Cardiac fibroblast (primary cell): ENCODE results near the gene SNCB.

Source experiments
- DNase-seq, 2 donors: peaks; one replicate each; pipeline versions ENCODE4 v3.0.0 to v3.0.0-alpha.2; 2010; ENCODE audit warnings: low read depth in 2 of 2
- H3K4me3 ChIP-seq, 2 donors: replicated peaks in 1 of 2; 1 replicate in 1 of 2; 2 replicates in 1 of 2; pipeline ENCODE4 v1.5.1; 2011; ENCODE audit warnings: low read depth in 2 of 2, low read length in 2 of 2, mild to moderate bottlenecking in 2 of 2, moderate library complexity in 1 of 2
- CTCF ChIP-seq: IDR thresholded peaks from one replicate; pipeline ENCODE4 v1.5.1; 2011; ENCODE audit warnings: low read depth, mild to moderate bottlenecking, low read length, inconsistent platforms

SNCB gene

DNA sequence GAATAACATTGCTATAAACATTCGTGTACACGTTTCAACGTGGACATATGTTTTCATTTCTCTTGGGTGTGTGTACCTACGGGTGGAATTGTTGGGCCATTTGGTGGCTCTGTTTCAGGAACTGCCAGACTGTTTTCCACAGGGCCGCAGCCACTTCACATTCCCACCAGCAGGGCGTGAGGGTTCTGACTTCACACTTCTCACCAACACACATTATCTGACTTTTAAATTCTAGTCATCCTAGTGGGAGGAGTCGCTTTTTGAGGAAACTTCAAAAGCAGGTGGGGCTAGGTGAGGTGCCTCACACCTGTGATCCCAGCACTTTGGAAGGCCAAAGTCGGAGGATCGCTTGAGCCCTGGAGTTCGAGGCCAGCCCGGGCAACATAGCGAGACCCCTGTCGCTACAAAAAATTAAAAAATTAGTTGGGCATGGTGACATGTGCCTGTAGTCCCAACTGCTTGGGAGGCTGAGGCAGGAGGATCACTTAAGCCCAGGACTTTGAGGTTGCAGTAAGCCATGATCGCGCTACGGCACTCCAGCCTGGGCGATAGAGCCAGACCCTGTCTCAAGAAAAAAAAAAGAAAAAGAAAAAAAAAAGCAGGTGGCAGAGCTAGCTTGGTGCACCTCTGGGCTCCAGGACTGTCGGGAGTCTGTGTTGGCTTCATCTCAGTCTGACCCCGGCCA is 45.5 kb upstream of the SNCB start:
- TF ChIP-seq CTCF, result peak; percentile 59

DNA sequence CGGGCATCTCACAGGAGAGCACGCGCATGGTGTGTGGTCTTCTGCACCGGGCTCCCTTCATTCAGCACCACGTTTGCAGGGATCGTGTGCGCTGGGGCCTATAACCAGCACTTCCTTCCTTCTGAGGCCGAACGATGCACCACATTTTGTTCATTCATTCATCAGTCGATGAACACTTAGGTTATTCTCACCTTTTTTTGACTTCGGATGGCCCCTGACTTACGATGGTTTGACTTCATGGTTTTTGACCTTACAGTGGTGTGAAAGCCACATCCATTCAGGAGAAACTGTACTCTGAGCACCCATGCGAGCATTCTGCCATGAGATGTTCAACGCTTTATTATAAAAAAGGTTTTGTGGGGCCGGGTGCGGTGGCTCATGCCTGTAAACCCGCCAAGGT is 44.5 kb upstream of the SNCB start:
- H3K4me3 ChIP-seq, result no peak overlapping the region
- DNase-seq, result no peak
- no peak for TF ChIP-seq CTCF

More for the DNA sequence above, 45.5 kb upstream of the SNCB start:
- H3K4me3 ChIP-seq, result no peak overlapping the region
- DNase-seq, result peak; percentile 36 to 47

GRCh38 chr5:176673651-176674583 is 43.6 kb upstream of the SNCB start:
- TF ChIP-seq CTCF, result no peak
- DNase-seq, result no peak
- H3K4me3 ChIP-seq, result no peak overlapping the region

DNA sequence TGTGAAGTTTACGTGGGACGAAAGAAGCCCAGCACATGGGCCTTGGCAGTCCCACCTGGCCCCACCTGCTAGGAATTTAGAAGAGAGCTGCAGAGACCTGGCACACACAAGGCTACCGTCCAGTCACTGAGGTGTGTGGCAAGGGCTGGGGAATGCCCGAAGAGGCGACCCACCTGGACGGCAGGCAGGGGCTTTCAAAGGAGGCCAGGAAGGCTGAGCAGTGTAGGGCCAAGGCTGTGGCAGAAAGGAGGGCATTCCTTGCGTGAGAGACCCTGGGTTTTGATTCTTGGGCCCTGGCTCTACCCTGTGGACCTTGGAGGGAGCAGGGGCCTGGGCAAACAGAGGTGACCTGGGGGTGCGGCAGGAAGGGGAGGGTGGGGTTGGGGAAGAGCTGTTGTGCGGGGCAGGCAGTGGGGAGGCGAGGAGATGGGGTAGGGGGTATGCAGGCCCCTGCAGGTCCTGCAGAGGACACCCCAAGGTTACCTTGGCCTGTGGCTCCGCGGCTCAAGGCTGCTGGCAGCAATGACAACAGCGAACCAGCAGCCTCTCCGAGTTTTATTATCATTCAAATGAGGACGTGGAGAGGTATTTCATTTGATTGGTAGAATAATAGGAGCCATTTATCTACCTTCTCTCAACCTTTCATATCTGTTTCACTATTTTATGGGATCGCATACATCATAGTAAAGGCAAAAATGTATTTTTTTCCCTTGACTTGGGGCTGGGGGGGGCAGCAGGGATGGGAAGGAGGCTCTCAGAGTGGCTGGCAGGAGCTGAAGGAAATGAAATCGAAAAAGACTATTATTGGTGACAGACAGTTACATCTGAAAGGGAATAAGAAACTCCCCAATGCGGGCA is 41.8 kb upstream of the SNCB start:
- H3K4me3 ChIP-seq, result no peak overlapping the region
- no peak for DNase-seq
- no peak for TF ChIP-seq CTCF

DNA sequence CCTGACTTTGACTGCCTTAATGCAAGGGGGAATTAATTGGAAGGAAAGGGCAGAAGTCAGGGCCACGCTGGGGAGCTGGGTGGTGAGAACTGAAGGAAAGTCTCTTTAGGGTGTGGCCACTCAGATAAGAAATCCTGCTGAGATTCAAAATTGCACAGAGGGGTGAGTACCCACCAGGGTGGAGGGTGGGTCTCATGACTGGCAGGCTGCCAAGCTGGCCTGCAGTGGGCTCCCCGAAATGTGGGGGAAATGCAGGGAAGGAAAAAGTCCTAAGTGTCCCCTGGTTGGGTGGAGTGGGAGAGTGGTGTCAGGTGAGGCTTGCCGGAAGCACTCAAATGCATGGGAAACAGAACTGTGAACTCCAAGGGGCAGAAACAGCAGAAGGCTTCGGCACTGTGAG is 41.1 kb upstream of the SNCB start:
- H3K4me3 ChIP-seq, result no peak overlapping the region
- no peak for TF ChIP-seq CTCF
- DNase-seq, result no peak

- no peak for DNase-seq
- TF ChIP-seq CTCF, result no peak
- no peak overlapping the region for H3K4me3 ChIP-seq
Measured at GRCh38 chr5:176670449-176670848, 40.1 kb upstream of the SNCB start.
